Endodermal cell (in vitro differentiated cells): ENCODE data around the gene MYCBP2. TPM values are rescaled to one million over a fixed set of nuclear protein-coding genes. Genes with fewer than 3 reads are reported as not detected.

Experiments used
- DNase-seq: peaks from one replicate; pipeline ENCODE4 v3.0.0-alpha.2; 2017
- H3K27ac ChIP-seq: 2 replicates; pipeline ENCODE4 v1.5.1; 2013; ENCODE audit warnings: mild to moderate bottlenecking, low read depth, low read length, moderate library complexity
- H3K27me3 ChIP-seq: 2 replicates; pipeline ENCODE4 v1.6.1; 2013; ENCODE audit warnings: mild to moderate bottlenecking, low read length, moderate library complexity; ENCODE audit not compliant: insufficient read depth, control insufficient read depth, poor library complexity, severe bottlenecking
- H3K36me3 ChIP-seq: 2 replicates; pipeline ENCODE4 v1.7.0; 2013; ENCODE audit warnings: mild to moderate bottlenecking, low read length, moderate library complexity; ENCODE audit not compliant: control insufficient read depth, insufficient read depth
- H3K4me1 ChIP-seq: one replicate; pipeline ENCODE4 v1.7.0; 2013; ENCODE audit warnings: low read length; ENCODE audit not compliant: control insufficient read depth, insufficient read depth
- H3K4me3 ChIP-seq: 2 replicates; pipeline ENCODE4 v1.5.1; 2013; ENCODE audit warnings: mild to moderate bottlenecking, low read length, moderate library complexity
- H3K9ac ChIP-seq: 2 replicates; pipeline ENCODE4 v1.6.1; 2013; ENCODE audit warnings: mild to moderate bottlenecking, low read length, moderate library complexity; ENCODE audit not compliant: poor library complexity, severe bottlenecking; ENCODE audit errors: extremely low read depth
- H3K9me3 ChIP-seq: 2 replicates; pipeline ENCODE4 v1.6.1; 2013; ENCODE audit warnings: mild to moderate bottlenecking, low read length, moderate library complexity; ENCODE audit not compliant: control insufficient read depth
- H3K27ac Mint-ChIP-seq: 2 replicates; pipeline ENCODE4 v1.8.0; 2020; ENCODE audit warnings: mixed read lengths
- H3K27me3 Mint-ChIP-seq: 2 replicates; pipeline ENCODE4 v1.8.0; 2021; ENCODE audit warnings: mild to moderate bottlenecking, mixed read lengths; ENCODE audit not compliant: insufficient read depth
- H3K36me3 Mint-ChIP-seq: 2 replicates; pipeline ENCODE4 v1.8.0; 2020; ENCODE audit warnings: low read depth, mixed read lengths
- H3K4me1 Mint-ChIP-seq: 2 replicates; pipeline ENCODE4 v1.8.0; 2020; ENCODE audit warnings: mixed read lengths
- H3K4me3 Mint-ChIP-seq: 2 replicates; pipeline ENCODE4 v1.8.0; 2020; ENCODE audit warnings: mild to moderate bottlenecking, moderate library complexity, mixed read lengths
- H3K9me3 Mint-ChIP-seq: 2 replicates; pipeline ENCODE4 v1.8.0; 2020; ENCODE audit warnings: mild to moderate bottlenecking, mixed read lengths
- CTCF ChIP-seq: fragments of 200-600 bp; sonication (generic); conservative IDR thresholded peaks from 2 replicates; pipeline ENCODE4 v1.5.0; 2021; ENCODE audit warnings: antibody characterized with exemption, mild to moderate bottlenecking
- WGBS, 2 experiments: methylation state at CpG; one replicate each; pipeline versions ENCODE4 v1.1.5 to v1.1.7; 2013; ENCODE audit warnings: missing lambda C conversion rate in 2 of 2, mixed read lengths in 1 of 2; ENCODE audit not compliant: insufficient coverage in 1 of 2, insufficient read length in 1 of 2; 5-methylcytosine and 5-hydroxymethylcytosine counted together
- total RNA-seq, 2 donors: library from RNA; stranded (reverse); fragmentation: NEBNext Ultra II Directional in 1 of 2; extraction: Animal tissue kit (Norgen Biotek cat#: 25700) in 1 of 2; gene quantifications; 2 replicates in 1 of 2; 3 replicates in 1 of 2; pipeline ENCODE4 v1.2.1, GENCODE V29; 2021

The MYCBP2 gene
- total RNA-seq, 2 donors from 2014 or later: 32.5 to 32.9 TPM

DNA sequence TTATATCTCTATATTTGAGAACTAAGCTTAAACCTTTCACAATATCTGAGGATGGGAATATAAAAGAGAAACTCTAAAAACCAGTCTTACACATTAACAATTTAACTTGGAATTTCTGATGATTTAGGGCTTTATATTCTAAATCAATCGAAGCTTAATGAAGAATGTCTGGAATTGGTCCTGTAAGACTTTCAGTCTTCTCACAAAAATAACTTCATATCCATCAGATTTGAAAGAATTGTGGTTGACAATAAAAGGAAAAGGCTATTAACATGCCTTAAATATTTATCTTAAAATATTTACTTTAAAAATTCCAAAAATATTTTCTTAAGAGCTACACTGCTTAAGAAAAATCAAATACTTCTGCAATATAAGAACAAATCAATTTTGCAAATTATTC is 27.3 kb downstream of the MYCBP2 start:
- TF ChIP-seq CTCF: no peak
- Histone ChIP-seq H3K36me3 (peaks cover 6% of the 10 kb centered on the region), H3K9me3 (no peaks in the 10 kb centered on the region), H3K27me3 (no peaks in the 10 kb centered on the region), H3K9ac (no peak overlapping the region), H3K27ac (no peak overlapping the region), H3K4me1 (no peaks in the 10 kb centered on the region), H3K4me3 (no peak overlapping the region)
- Mint-ChIP-seq H3K36me3 (peaks cover 8% of the 10 kb centered on the region), H3K4me3 (no peak overlapping the region), H3K27ac (no peak overlapping the region), H3K27me3 (no peaks in the 10 kb centered on the region), H3K9me3 (no peaks in the 10 kb centered on the region), H3K4me1 (peaks cover 7% of the 10 kb centered on the region)
- no CpG with 5 or more reads among the region's 1 CpG for WGBS, 2 experiments
- DNase-seq: no peak

- Mint-ChIP-seq H3K36me3 (peaks cover 10% of the 10 kb centered on the region), H3K27me3 (no peaks in the 10 kb centered on the region), H3K9me3 (no peaks in the 10 kb centered on the region), H3K4me3 (no peak overlapping the region), H3K27ac (no peak overlapping the region), H3K4me1 (peaks cover 7% of the 10 kb centered on the region)
- peaks cover 9% of the 10 kb centered on the region for H3K36me3 ChIP-seq
- no peaks in the 10 kb centered on the region for H3K27me3 ChIP-seq
- DNase-seq: no peak
- no peak overlapping the region for H3K9ac ChIP-seq
- H3K4me3 ChIP-seq: no peak overlapping the region
- no peaks in the 10 kb centered on the region for H3K9me3 ChIP-seq
- no peak for TF ChIP-seq CTCF
- 90 to 98% methylated on average over 2 to 3 of the region's 3 CpGs for WGBS, 2 experiments
- no peak overlapping the region for H3K27ac ChIP-seq
- H3K4me1 ChIP-seq: no peaks in the 10 kb centered on the region
Measured at GRCh38 chr13:77298426-77298825, 28.5 kb downstream of the MYCBP2 start.

GRCh38 chr13:77291774-77292173 is 35.1 kb downstream of the MYCBP2 start:
- Histone ChIP-seq H3K9me3 (no peaks in the 10 kb centered on the region), H3K27ac (no peak overlapping the region), H3K4me3 (no peak overlapping the region), H3K36me3 (peaks cover 20% of the 10 kb centered on the region), H3K4me1 (no peaks in the 10 kb centered on the region), H3K9ac (no peak overlapping the region), H3K27me3 (no peaks in the 10 kb centered on the region)
- TF ChIP-seq CTCF: no peak
- H3K27me3 Mint-ChIP-seq: no peaks in the 10 kb centered on the region
- no peaks in the 10 kb centered on the region for H3K4me1 Mint-ChIP-seq
- peaks cover 33% of the 10 kb centered on the region for H3K36me3 Mint-ChIP-seq
- no peak for DNase-seq
- H3K4me3 Mint-ChIP-seq: no peak overlapping the region
- H3K27ac Mint-ChIP-seq: no peak overlapping the region
- 77 to 97% methylated on average over 3 to 4 of the region's 4 CpGs for WGBS, 2 experiments
- H3K9me3 Mint-ChIP-seq: no peaks in the 10 kb centered on the region
